GM18858 (cell line): ENCODE data around the gene TMEM256.

Experiments used
- ATAC-seq: cut with Tn5 transposase; IDR thresholded peaks from one replicate; pipeline ENCODE4 v1.9.1; 2021; ENCODE audit not compliant: unreplicated experiment

Gene TMEM256

DNA sequence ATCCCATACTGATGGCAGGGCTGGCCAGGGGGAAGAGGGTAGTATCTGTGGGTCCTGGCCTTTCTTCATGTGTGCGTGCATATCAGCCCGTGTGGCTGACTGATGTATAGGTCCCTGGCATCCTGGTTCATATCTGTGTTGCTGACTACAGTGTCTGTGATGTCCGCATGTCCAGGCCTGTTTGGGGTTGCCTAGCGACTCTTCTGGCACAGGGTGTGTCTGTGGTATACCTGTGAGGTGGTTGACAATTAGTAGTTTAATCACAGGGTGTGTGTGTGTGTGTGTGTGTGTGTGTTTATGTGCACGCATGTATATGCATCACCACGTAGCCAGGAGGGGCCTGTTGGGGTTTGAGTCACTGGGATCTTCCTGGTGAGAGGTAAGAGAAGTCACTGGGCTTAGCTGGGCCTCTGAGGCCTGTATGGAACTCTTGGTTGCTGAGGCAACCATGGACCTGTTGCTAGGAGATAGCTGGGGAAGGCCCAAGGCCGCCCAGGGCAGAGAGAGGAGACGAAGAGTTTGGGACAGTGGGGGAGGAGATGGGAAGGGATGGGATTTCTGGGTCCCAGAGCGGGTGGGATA, 49.5 kb downstream of the TMEM256 start:
- ATAC-seq: no peak
